Liver (tissue), 9 donors: Measurements from ENCODE around the gene CMIP. TPM values are rescaled to one million over a fixed set of nuclear protein-coding genes. Genes with fewer than 3 reads are reported as not detected.

Experiments
- DNase-seq: peaks from one replicate; pipeline ENCODE4 v3.0.0-alpha.2; 2017; ENCODE audit warnings: low spot score
- H3K27ac ChIP-seq, 2 donors: one replicate each; pipeline ENCODE4 v1.7.0; 2013; ENCODE audit warnings: inconsistent platforms in 2 of 2, low read length in 2 of 2, control low read depth in 1 of 2, low read depth in 1 of 2, mild to moderate bottlenecking in 1 of 2
- H3K27me3 ChIP-seq, 4 donors: one replicate each; pipeline versions ENCODE4 v1.6.1 to v1.7.0; 2013; ENCODE audit warnings: low read length in 3 of 4, inconsistent platforms in 1 of 4, mild to moderate bottlenecking in 1 of 4, moderate library complexity in 1 of 4; ENCODE audit not compliant: control insufficient read depth in 4 of 4, insufficient read depth in 4 of 4
- H3K36me3 ChIP-seq, 4 donors: one replicate each; pipeline versions ENCODE4 v1.6.1 to v1.7.0; 2013; ENCODE audit warnings: low read length in 3 of 4, mild to moderate bottlenecking in 3 of 4, low read depth in 1 of 4, moderate library complexity in 1 of 4; ENCODE audit not compliant: control insufficient read depth in 4 of 4, insufficient read depth in 3 of 4
- H3K4me1 ChIP-seq, 4 donors: one replicate each; pipeline versions ENCODE4 v1.6.1 to v1.7.0; 2013; ENCODE audit warnings: low read length in 3 of 4, mild to moderate bottlenecking in 3 of 4, moderate library complexity in 1 of 4; ENCODE audit not compliant: control insufficient read depth in 4 of 4, insufficient read depth in 4 of 4
- H3K4me3 ChIP-seq, 3 donors: one replicate each; pipeline versions ENCODE4 v1.6.1 to v1.7.0; 2013; ENCODE audit warnings: low read length in 3 of 3, control low read depth in 1 of 3, low read depth in 1 of 3, mild to moderate bottlenecking in 1 of 3
- H3K9ac ChIP-seq, 2 donors: one replicate each; pipeline ENCODE4 v1.7.0; 2013; ENCODE audit warnings: low read length in 2 of 2, mild to moderate bottlenecking in 2 of 2, moderate library complexity in 2 of 2, control low read depth in 1 of 2, low read depth in 1 of 2
- H3K9me3 ChIP-seq, 4 donors: one replicate each; pipeline versions ENCODE4 v1.6.1 to v1.7.0; 2013; ENCODE audit warnings: low read length in 3 of 4; ENCODE audit not compliant: control insufficient read depth in 4 of 4
- EGR1 ChIP-seq, 2 donors: IDR thresholded peaks; 2 replicates each; pipeline ENCODE4 v1.6.1; 2016 to 2018; ENCODE audit warnings: antibody characterized with exemption in 2 of 2, low read depth in 2 of 2
- FOXA1 ChIP-seq: IDR thresholded peaks from 2 replicates; pipeline ENCODE4 v1.6.1; 2016; ENCODE audit warnings: antibody characterized with exemption
- GABPA ChIP-seq, 2 donors: IDR thresholded peaks in 1 of 2; conservative IDR thresholded peaks in 1 of 2; 2 replicates each; pipeline ENCODE4 v1.6.1; 2016; ENCODE audit warnings: antibody characterized with exemption in 2 of 2, mild to moderate bottlenecking in 1 of 2, moderate library complexity in 1 of 2
- JUND ChIP-seq, 2 donors: IDR thresholded peaks; 2 replicates each; pipeline ENCODE4 v1.6.1; 2016; ENCODE audit warnings: antibody characterized with exemption in 2 of 2
- NR2F2 ChIP-seq: IDR thresholded peaks from 2 replicates; pipeline ENCODE4 v1.6.1; 2016; ENCODE audit warnings: antibody characterized with exemption
- RAD21 ChIP-seq, 2 donors: IDR thresholded peaks; 2 replicates each; pipeline ENCODE4 v1.6.1; 2016; ENCODE audit warnings: antibody characterized with exemption in 2 of 2, mild to moderate bottlenecking in 2 of 2
- SP1 ChIP-seq: IDR thresholded peaks from 2 replicates; pipeline ENCODE4 v1.6.1; 2018; ENCODE audit warnings: antibody characterized with exemption, mild to moderate bottlenecking
- TAF1 ChIP-seq: conservative IDR thresholded peaks from 2 replicates; pipeline ENCODE4 v1.6.1; 2016; ENCODE audit warnings: antibody characterized with exemption, mild to moderate bottlenecking
- YY1 ChIP-seq: IDR thresholded peaks from 2 replicates; pipeline ENCODE4 v1.6.1; 2016; ENCODE audit warnings: antibody characterized with exemption, mild to moderate bottlenecking
- WGBS: extraction: QIAGEN DNeasy Blood & Tissue Kit; methylation state at CpG from one replicate; pipeline ENCODE4 v1.1.7; 2013; 5-methylcytosine and 5-hydroxymethylcytosine counted together
- polyA plus RNA-seq, 2 donors: library from polyadenylated mRNA; stranded (reverse) in 1 of 2; unstranded in 1 of 2; fragments of 200-250 nt in 1 of 2; fragments of >200 nt in 1 of 2; fragmentation: Nextera tagmentation in 1 of 2; extraction: Ambion mirVana in 1 of 2; gene quantifications; one replicate each; pipeline versions ENCODE4 v1.2.1 to v1.2.3, GENCODE V29; 2013 to 2015
- total RNA-seq, 2 donors: library from RNA; depleted of rRNA; stranded (reverse); fragments of >200 nt; gene quantifications; one replicate each; pipeline ENCODE4 v1.2.3, GENCODE V29; 2014
- TF ChIP-seq, protein P1 (sequence below): fragments of 150-350 bp; IDR thresholded peaks from 2 replicates; pipeline ENCODE4 v1.5.1; 2017; ENCODE audit warnings: improper control_type of control experiment, low read depth, low read length; ENCODE audit not compliant: missing input control
- TF ChIP-seq, protein P2 (sequence below): IDR thresholded peaks from 2 replicates; pipeline ENCODE4 v1.6.1; 2016; ENCODE audit warnings: antibody characterized with exemption, mild to moderate bottlenecking
- donor health status: healthy.
- donor health status: healthy.
- donor health status: healthy.
- donor health status: healthy.
- donor health status: healthy.

CMIP gene
- total and polyA plus RNA-seq, 4 donors: 1.7 to 15.6 (median 10.1) TPM

GRCh38 chr16:81553814-81554675 is 109.4 kb downstream of the CMIP start (continued):
- TF ChIP-seq, protein P1, sequence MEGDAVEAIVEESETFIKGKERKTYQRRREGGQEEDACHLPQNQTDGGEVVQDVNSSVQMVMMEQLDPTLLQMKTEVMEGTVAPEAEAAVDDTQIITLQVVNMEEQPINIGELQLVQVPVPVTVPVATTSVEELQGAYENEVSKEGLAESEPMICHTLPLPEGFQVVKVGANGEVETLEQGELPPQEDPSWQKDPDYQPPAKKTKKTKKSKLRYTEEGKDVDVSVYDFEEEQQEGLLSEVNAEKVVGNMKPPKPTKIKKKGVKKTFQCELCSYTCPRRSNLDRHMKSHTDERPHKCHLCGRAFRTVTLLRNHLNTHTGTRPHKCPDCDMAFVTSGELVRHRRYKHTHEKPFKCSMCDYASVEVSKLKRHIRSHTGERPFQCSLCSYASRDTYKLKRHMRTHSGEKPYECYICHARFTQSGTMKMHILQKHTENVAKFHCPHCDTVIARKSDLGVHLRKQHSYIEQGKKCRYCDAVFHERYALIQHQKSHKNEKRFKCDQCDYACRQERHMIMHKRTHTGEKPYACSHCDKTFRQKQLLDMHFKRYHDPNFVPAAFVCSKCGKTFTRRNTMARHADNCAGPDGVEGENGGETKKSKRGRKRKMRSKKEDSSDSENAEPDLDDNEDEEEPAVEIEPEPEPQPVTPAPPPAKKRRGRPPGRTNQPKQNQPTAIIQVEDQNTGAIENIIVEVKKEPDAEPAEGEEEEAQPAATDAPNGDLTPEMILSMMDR: no peak
- no peak for TF ChIP-seq YY1

DNA sequence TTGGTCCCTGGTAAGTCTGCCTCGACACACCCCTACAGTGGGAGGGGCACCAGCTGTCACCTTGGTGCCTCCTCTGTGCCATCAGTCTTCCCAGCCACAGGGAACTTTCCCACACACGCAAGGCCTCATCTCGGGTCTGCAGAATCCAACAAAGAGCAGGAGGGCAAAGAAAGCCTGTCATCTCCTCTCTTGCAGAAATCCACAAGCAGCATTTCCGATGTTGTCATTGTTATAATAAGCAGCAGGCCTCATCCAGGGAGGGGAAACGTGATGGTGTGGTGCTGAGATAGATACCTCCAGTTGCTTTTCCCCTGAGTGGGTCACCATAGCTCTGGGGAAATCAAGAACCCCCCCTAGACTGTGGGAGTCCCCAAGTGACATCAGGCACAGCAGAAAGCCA is 110.4 kb downstream of the CMIP start:
- no peaks in the 10 kb centered on the region for H3K27me3 ChIP-seq
- 82% methylated on average over 5 of the region's 5 CpGs for WGBS
- no peaks in the 10 kb centered on the region for H3K9me3 ChIP-seq
- H3K36me3 ChIP-seq: no peaks in the 10 kb centered on the region
- TF ChIP-seq YY1 (no peak), EGR1 (IDR thresholded peaks at IDR 0.05; ENCODE audit: low read depth in 2 of 2) (no peak), GABPA (IDR thresholded peaks at IDR 0.05 in 1 of 2, conservative IDR thresholded peaks at IDR 0.05 in 1 of 2) (no peak), NR2F2 (no peak), SP1 (no peak), FOXA1 (no peak)
- TF ChIP-seq, protein P2, sequence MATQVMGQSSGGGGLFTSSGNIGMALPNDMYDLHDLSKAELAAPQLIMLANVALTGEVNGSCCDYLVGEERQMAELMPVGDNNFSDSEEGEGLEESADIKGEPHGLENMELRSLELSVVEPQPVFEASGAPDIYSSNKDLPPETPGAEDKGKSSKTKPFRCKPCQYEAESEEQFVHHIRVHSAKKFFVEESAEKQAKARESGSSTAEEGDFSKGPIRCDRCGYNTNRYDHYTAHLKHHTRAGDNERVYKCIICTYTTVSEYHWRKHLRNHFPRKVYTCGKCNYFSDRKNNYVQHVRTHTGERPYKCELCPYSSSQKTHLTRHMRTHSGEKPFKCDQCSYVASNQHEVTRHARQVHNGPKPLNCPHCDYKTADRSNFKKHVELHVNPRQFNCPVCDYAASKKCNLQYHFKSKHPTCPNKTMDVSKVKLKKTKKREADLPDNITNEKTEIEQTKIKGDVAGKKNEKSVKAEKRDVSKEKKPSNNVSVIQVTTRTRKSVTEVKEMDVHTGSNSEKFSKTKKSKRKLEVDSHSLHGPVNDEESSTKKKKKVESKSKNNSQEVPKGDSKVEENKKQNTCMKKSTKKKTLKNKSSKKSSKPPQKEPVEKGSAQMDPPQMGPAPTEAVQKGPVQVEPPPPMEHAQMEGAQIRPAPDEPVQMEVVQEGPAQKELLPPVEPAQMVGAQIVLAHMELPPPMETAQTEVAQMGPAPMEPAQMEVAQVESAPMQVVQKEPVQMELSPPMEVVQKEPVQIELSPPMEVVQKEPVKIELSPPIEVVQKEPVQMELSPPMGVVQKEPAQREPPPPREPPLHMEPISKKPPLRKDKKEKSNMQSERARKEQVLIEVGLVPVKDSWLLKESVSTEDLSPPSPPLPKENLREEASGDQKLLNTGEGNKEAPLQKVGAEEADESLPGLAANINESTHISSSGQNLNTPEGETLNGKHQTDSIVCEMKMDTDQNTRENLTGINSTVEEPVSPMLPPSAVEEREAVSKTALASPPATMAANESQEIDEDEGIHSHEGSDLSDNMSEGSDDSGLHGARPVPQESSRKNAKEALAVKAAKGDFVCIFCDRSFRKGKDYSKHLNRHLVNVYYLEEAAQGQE: no peak
- no peak overlapping the region for H3K4me3 ChIP-seq
- H3K9ac ChIP-seq: no peak overlapping the region
- peak overlapping the region in 1 of 2 donors; percentile 5 for H3K27ac ChIP-seq
- DNase-seq: no peak
- H3K4me1 ChIP-seq: peaks cover 29 to 64% (median 47%) of the 10 kb centered on the region in 4 donors

DNA sequence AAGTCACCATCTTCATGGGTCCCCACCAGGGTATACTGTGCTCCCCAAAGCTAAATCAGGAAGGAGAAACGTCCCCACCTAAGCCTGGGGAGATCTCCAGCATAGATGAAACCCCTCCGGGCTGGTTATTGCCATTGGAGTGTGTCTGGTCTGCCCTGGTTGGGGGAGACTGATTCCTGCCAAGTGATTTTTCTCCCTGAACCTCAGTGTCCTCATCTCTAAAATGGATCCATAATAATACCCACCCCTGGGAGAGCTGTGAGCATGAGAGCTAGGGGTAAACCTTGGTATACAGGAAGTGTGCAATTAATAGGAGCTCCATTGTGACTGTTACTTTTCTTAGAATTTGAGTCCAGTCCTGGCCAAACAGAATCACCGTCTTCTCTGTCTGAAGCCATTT is 111.1 kb downstream of the CMIP start:
- peaks cover 24 to 58% (median 43%) of the 10 kb centered on the region in 4 donors for H3K4me1 ChIP-seq
- H3K36me3 ChIP-seq: no peaks in the 10 kb centered on the region
- no peak for DNase-seq

More for the DNA sequence above, 111.1 kb downstream of the CMIP start:
- WGBS: 96% methylated on average over 3 of the region's 3 CpGs
- Histone ChIP-seq H3K27me3 (no peaks in the 10 kb centered on the region), H3K9ac (no peak overlapping the region), H3K27ac (no peak overlapping the region), H3K9me3 (no peaks in the 10 kb centered on the region), H3K4me3 (no peak overlapping the region)
- no peak for TF ChIP-seq JUND (IDR thresholded peaks at IDR 0.05)
- TF ChIP-seq FOXA1: no peak
- no peak for TF ChIP-seq RAD21 (IDR thresholded peaks at IDR 0.05)
- no peak for TF ChIP-seq TAF1
- TF ChIP-seq NR2F2: no peak
- TF ChIP-seq YY1: no peak
